HAP-1 (cell line): ENCODE results near the gene RAB31.
A peak's percentile ranks its signal among the peaks of the same experiment; 100 is the strongest.

ENCODE experiments used
- DNase-seq, 2 experiments: peaks; one replicate each; pipeline ENCODE4 v3.0.0-alpha.2; 2016 to 2020; ENCODE audit warnings: low spot score in 2 of 2
- H3K27me3 ChIP-seq: fragments of 250-450 bp; sonication (Bioruptor Pico); 2 replicates; pipeline ENCODE4 v1.5.1; 2020; ENCODE audit warnings: low read depth, mild to moderate bottlenecking, moderate library complexity
- H3K36me3 ChIP-seq: fragments of 250-450 bp; sonication (Bioruptor Pico); replicated peaks from 2 replicates; pipeline ENCODE4 v1.5.1; 2020; ENCODE audit warnings: mild to moderate bottlenecking
- H3K4me1 ChIP-seq: fragments of 250-450 bp; sonication (Bioruptor Pico); 2 replicates; pipeline ENCODE4 v1.5.1; 2020; ENCODE audit warnings: mild to moderate bottlenecking
- H3K4me3 ChIP-seq: fragments of 250-450 bp; sonication (Bioruptor Pico); 2 replicates; pipeline ENCODE4 v1.5.1; 2020; ENCODE audit warnings: mild to moderate bottlenecking, moderate library complexity
- H3K9me3 ChIP-seq: fragments of 250-450 bp; sonication (Bioruptor Pico); 2 replicates; pipeline ENCODE4 v1.5.1; 2020; ENCODE audit warnings: mild to moderate bottlenecking, moderate library complexity
- in situ Hi-C: fragments of 300-500 bp; cut with MboI; formaldehyde crosslinking; loops from 3 replicates; pipeline ENCODE4 v1.14.3; 2020; ENCODE audit warnings: low sequenced_read_pairs, inconsistent platforms, mixed read lengths

RAB31 gene

GRCh38 chr18:9726936-9727335, 18.8 kb downstream of the RAB31 start:
- Histone ChIP-seq H3K4me3 (no peak overlapping the region), H3K4me1 (peaks cover 28% of the 10 kb centered on the region), H3K36me3 (no peaks in the 10 kb centered on the region), H3K27me3 (no peaks in the 10 kb centered on the region), H3K9me3 (no peaks in the 10 kb centered on the region)
- no peak for DNase-seq
- in situ Hi-C loops = no loop called here

DNA sequence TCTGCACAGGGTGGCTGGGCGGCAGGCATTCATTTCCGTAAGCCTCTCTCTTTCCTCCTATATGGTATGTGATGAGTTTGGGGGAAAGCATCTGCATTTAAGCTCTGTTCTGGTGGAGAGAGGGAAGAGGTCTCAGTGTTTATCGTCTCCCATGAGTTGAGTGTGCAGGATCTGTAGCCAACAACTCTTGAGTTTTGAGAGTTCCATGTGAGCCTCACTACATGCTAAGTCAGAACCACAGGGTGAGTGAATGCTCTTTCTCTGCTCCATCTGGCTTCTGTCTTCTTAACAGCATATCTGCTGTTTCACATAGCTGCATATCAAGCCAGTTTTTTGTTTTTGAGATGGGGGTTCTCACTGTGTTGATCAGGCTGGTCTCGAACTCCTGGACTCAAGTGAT, 22.7 kb downstream of the RAB31 start:
- peaks cover 11% of the 10 kb centered on the region for H3K4me1 ChIP-seq
- no peaks in the 10 kb centered on the region for H3K9me3 ChIP-seq
- no peak overlapping the region for H3K4me3 ChIP-seq
- DNase-seq = no peak
- H3K36me3 ChIP-seq = no peaks in the 10 kb centered on the region
- no peaks in the 10 kb centered on the region for H3K27me3 ChIP-seq
- in situ Hi-C loops = no loop called here

DNA sequence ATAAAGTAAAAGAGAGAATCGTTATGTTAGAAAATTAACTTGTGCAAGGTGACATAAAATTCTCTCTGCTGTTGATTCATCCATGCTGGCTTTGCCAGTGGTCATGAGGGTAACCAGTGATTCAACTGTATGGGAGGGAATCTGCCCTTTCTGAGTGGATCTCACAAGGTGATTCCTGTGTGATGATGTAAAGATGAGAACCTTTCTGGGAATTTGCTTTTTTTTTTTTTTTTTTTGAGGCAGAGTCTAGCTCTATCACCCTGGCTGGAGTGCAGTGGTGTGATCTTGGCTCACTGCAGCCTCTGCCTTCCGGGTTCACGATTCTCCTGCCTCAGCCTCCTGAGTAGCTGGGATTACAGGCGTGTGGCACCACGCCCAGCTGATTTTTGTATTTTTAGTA, 23.3 kb downstream of the RAB31 start:
- DNase-seq = no peak
- no peaks in the 10 kb centered on the region for H3K36me3 ChIP-seq
- H3K9me3 ChIP-seq = no peaks in the 10 kb centered on the region
- no peak overlapping the region for H3K4me3 ChIP-seq
- no peaks in the 10 kb centered on the region for H3K27me3 ChIP-seq
- in situ Hi-C loops = no loop called here
- peaks cover 6% of the 10 kb centered on the region; the same call in 1 of the 2 replicates for H3K4me1 ChIP-seq

GRCh38 chr18:9732031-9732430, 23.9 kb downstream of the RAB31 start:
- DNase-seq = no peak
- peaks cover 8% of the 10 kb centered on the region for H3K4me1 ChIP-seq
- H3K9me3 ChIP-seq = no peaks in the 10 kb centered on the region
- H3K27me3 ChIP-seq = no peaks in the 10 kb centered on the region
- no peak overlapping the region for H3K4me3 ChIP-seq
- in situ Hi-C loops = no loop called here
- no peaks in the 10 kb centered on the region for H3K36me3 ChIP-seq

DNA sequence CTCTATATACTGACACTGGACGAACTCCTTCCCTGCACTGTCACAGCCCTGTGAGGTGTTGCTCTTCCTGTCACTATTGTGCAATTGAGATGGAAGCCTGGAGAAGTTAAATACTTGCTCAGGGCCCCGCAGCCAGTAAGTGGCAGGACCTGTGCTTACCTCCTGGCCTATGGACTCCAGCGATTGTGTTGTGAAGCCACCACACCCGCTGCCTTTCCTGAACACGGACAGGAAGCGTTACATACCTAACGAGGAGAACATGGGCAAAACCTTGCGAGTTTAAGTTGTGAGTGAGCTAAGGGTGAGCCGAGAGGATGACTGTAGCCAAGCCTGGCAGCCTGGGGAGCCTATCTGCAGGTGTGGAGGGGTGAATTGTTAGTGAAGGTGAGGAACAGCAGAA, 26.1 kb downstream of the RAB31 start:
- Histone ChIP-seq H3K27me3 (no peaks in the 10 kb centered on the region), H3K4me3 (no peak overlapping the region), H3K4me1 (peaks cover 17% of the 10 kb centered on the region), H3K9me3 (no peaks in the 10 kb centered on the region), H3K36me3 (no peaks in the 10 kb centered on the region)
- DNase-seq = no peak
- in situ Hi-C loops = no loop called here

GRCh38 chr18:9735238-9735637, 27.1 kb downstream of the RAB31 start:
- Histone ChIP-seq H3K4me3 (no peak overlapping the region), H3K36me3 (no peaks in the 10 kb centered on the region), H3K4me1 (peaks cover 17% of the 10 kb centered on the region), H3K9me3 (no peaks in the 10 kb centered on the region), H3K27me3 (no peaks in the 10 kb centered on the region)
- no peak for DNase-seq
- in situ Hi-C loops = no loop called here

GRCh38 chr18:9735879-9736278, 27.8 kb downstream of the RAB31 start:
- no peaks in the 10 kb centered on the region for H3K9me3 ChIP-seq
- peaks cover 17% of the 10 kb centered on the region for H3K4me1 ChIP-seq
- H3K4me3 ChIP-seq = no peak overlapping the region
- in situ Hi-C loops = no loop called here
- DNase-seq = no peak
- no peaks in the 10 kb centered on the region for H3K27me3 ChIP-seq
- no peaks in the 10 kb centered on the region for H3K36me3 ChIP-seq

DNA sequence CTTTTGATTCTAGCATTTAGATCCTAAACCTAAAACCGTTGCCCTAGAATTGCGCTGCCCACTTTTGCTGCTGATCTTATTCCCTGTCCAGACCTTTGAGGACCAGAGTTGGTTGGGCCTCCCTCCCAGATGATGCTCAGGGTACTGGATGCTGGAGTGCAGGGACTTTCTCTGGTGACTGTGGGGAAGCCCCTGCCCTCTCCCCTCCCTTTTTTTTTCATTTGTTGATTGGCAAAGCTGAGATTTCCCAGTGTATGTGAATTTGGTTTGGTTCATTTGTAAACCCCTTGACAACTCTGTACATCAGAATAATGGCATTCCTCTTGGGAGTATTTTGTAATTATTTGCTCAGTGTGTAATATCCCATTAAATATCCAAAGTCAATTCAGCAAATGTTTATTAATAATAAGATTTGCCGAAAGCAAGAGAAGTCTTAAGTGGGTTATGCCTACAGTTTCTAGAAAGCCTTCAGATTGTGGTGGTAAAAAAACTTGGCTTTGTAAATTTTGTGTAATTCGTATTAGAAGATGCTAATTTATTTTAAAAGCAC, 28.3 kb downstream of the RAB31 start:
- no peak overlapping the region for H3K4me3 ChIP-seq
- in situ Hi-C loops = no loop called here

GRCh38 chr18:9737006-9737405, 28.9 kb downstream of the RAB31 start:
- in situ Hi-C loops = no loop called here
- Histone ChIP-seq H3K36me3 (no peaks in the 10 kb centered on the region), H3K4me1 (peaks cover 17% of the 10 kb centered on the region), H3K9me3 (no peaks in the 10 kb centered on the region), H3K4me3 (no peak overlapping the region), H3K27me3 (no peaks in the 10 kb centered on the region)
- peak; percentile 27 to 61 for DNase-seq

More for the DNA sequence above, 28.3 kb downstream of the RAB31 start:
- Histone ChIP-seq H3K36me3 (no peaks in the 10 kb centered on the region), H3K9me3 (no peaks in the 10 kb centered on the region), H3K27me3 (no peaks in the 10 kb centered on the region), H3K4me1 (peaks cover 17% of the 10 kb centered on the region)
- DNase-seq = no peak

GRCh38 chr18:9737472-9738121, 29.5 kb downstream of the RAB31 start:
- DNase-seq = peak in 1 of 2 experiments; percentile 60
- in situ Hi-C loops = no loop called here
- H3K27me3 ChIP-seq = no peaks in the 10 kb centered on the region
- H3K36me3 ChIP-seq = no peaks in the 10 kb centered on the region
- H3K4me1 ChIP-seq = peaks cover 17% of the 10 kb centered on the region
- H3K4me3 ChIP-seq = no peak overlapping the region
- H3K9me3 ChIP-seq = no peaks in the 10 kb centered on the region

GRCh38 chr18:9738266-9738969, 30.3 kb downstream of the RAB31 start:
- H3K36me3 ChIP-seq = no peaks in the 10 kb centered on the region
- DNase-seq = no peak
- no peaks in the 10 kb centered on the region for H3K27me3 ChIP-seq
- H3K9me3 ChIP-seq = no peaks in the 10 kb centered on the region
- in situ Hi-C loops = no loop called here
- H3K4me3 ChIP-seq = no peak overlapping the region
- peaks cover 17% of the 10 kb centered on the region for H3K4me1 ChIP-seq

DNA sequence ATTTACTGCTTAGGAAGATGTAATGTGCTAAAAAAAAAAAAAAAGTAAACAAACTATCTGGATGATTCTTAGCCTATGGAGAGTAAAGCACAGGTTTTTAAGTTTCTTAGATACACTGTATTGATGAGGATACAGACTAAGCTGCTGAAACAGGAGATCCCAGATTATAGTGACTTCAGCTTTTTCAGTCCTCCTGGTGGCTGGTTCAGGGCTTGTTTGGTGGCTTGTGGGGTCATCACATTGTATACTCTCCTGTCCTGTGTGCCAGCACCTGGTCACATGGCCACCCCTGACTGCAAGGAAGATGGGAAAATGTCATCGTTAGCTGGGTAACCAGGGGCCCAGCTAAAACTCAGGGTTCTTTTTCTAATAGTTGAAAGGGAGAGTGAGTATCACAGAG, 31.4 kb downstream of the RAB31 start:
- no peak for DNase-seq
- Histone ChIP-seq H3K4me1 (peaks cover 17% of the 10 kb centered on the region), H3K36me3 (no peaks in the 10 kb centered on the region), H3K4me3 (no peak overlapping the region), H3K27me3 (no peaks in the 10 kb centered on the region), H3K9me3 (no peaks in the 10 kb centered on the region)
- in situ Hi-C loops = no loop called here

DNA sequence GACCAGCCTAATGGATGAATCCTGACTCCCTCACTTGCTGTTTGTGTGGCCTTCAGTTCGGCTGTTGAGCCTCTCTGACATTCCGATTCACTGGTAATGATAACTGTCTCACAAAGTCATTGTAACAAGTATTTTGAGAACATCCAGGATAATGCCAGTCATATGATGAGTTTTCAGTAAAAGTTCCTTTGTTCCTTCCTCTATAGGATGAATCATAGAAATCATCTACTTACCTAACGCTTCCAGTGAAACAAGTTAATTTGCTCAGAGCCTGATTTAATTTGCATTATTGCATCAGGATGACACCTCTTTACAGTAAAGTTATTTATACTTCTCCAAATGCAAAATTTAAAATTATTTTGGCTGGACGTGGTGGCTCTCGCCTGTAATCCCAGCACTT, 32.0 kb downstream of the RAB31 start:
- Histone ChIP-seq H3K4me1 (peaks cover 17% of the 10 kb centered on the region), H3K4me3 (no peak overlapping the region), H3K27me3 (no peaks in the 10 kb centered on the region), H3K36me3 (no peaks in the 10 kb centered on the region), H3K9me3 (no peaks in the 10 kb centered on the region)
- DNase-seq = no peak
- in situ Hi-C loops = no loop called here

DNA sequence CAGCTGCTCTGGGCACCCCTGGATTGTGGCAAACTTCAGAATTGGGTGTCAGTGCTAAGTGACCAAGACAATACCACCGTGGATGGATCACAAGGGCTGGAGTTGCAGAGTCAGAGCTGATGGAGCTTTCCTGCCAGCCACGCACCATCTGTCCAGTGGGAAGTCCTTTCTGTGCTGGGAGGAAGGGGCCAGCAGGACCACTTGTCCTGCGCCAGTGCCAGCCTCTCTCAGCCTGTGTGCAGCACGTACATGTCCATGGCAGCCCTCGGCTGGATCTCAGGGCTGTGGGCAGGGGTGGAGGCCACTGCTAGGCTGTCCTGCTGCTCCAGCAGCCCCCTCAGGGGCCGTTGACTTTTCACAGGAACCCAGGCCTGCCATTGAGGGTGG, 33.3 kb downstream of the RAB31 start:
- no peaks in the 10 kb centered on the region for H3K9me3 ChIP-seq

More for the DNA sequence above, 33.3 kb downstream of the RAB31 start:
- H3K4me1 ChIP-seq = peaks cover 18% of the 10 kb centered on the region
- H3K27me3 ChIP-seq = no peaks in the 10 kb centered on the region
- H3K4me3 ChIP-seq = no peak overlapping the region
- no peaks in the 10 kb centered on the region for H3K36me3 ChIP-seq
- in situ Hi-C loops = no loop called here
- DNase-seq = no peak
